DND-41 (cell line): ENCODE data around the gene XYLT1.

Experiments
- ATAC-seq: fragments of 200-7000 bp; cut with Tn5 transposase; 3 replicates; pipeline ENCODE4 v1.9.1; 2021; ENCODE audit warnings: low read depth; ENCODE audit not compliant: insufficient read depth
- DNase-seq: peaks from one replicate; pipeline ENCODE4 v3.0.0-alpha.2; 2020
- H2AFZ ChIP-seq: 2 replicates; pipeline ENCODE4 v1.6.0; 2012; ENCODE audit warnings: low read depth, low read length
- H3K27ac ChIP-seq: 2 replicates; pipeline ENCODE4 v1.5.1; 2012; ENCODE audit warnings: low read length, inconsistent platforms
- H3K27me3 ChIP-seq: fragments of 200-600 bp; sonication (generic); 2 replicates; pipeline ENCODE4 v1.6.0; 2012; ENCODE audit warnings: low read length, mild to moderate bottlenecking, inconsistent platforms; ENCODE audit not compliant: insufficient read depth, poor library complexity
- H3K36me3 ChIP-seq: 2 replicates; pipeline ENCODE4 v1.5.1; 2012; ENCODE audit warnings: low read length, inconsistent platforms; ENCODE audit not compliant: insufficient read depth
- H3K4me1 ChIP-seq: 2 replicates; pipeline ENCODE4 v1.5.1; 2012; ENCODE audit warnings: mild to moderate bottlenecking, low read length; ENCODE audit not compliant: insufficient read depth
- H3K4me2 ChIP-seq: 2 replicates; pipeline ENCODE4 v1.6.0; 2012; ENCODE audit warnings: mild to moderate bottlenecking, moderate library complexity, low read length, inconsistent platforms; ENCODE audit not compliant: insufficient read depth
- H3K4me3 ChIP-seq, 2 experiments: fragments of 200-600 bp in 1 of 2; shearing (Covaris generic) in 1 of 2; 2 replicates each; pipeline ENCODE4 v1.5.1; 2012 to 2016; ENCODE audit warnings: inconsistent platforms in 2 of 2, low read length in 2 of 2, mild to moderate bottlenecking in 2 of 2, low read depth in 1 of 2, moderate library complexity in 1 of 2
- H3K79me2 ChIP-seq: 2 replicates; pipeline ENCODE4 v1.6.0; 2012; ENCODE audit warnings: low read length, inconsistent platforms; ENCODE audit not compliant: insufficient read depth
- H3K9ac ChIP-seq: 2 replicates; pipeline ENCODE4 v1.6.0; 2012; ENCODE audit warnings: low read depth, mild to moderate bottlenecking, inconsistent platforms, low read length, moderate library complexity
- H3K9me3 ChIP-seq: 2 replicates; pipeline ENCODE4 v1.5.1; 2012; ENCODE audit warnings: low read length, moderate library complexity, mild to moderate bottlenecking, inconsistent platforms; ENCODE audit not compliant: insufficient read depth, severe bottlenecking
- H4K20me1 ChIP-seq: 2 replicates; pipeline ENCODE4 v1.6.0; 2012; ENCODE audit warnings: low read length; ENCODE audit not compliant: insufficient read depth
- EZH2 ChIP-seq: IDR thresholded peaks from 3 replicates; pipeline ENCODE4 v1.6.1; 2012; ENCODE audit warnings: borderline replicate concordance, low read depth, mild to moderate bottlenecking, moderate library complexity, low read length, inconsistent platforms; ENCODE audit not compliant: severe bottlenecking
- TF ChIP-seq, protein P1 (sequence below): IDR thresholded peaks from 2 replicates; pipeline ENCODE4 v1.5.1; 2012; ENCODE audit warnings: borderline replicate concordance, low read length, moderate library complexity, mild to moderate bottlenecking; ENCODE audit not compliant: poor library complexity, severe bottlenecking; ENCODE audit errors: extremely low read depth

Gene XYLT1

DNA sequence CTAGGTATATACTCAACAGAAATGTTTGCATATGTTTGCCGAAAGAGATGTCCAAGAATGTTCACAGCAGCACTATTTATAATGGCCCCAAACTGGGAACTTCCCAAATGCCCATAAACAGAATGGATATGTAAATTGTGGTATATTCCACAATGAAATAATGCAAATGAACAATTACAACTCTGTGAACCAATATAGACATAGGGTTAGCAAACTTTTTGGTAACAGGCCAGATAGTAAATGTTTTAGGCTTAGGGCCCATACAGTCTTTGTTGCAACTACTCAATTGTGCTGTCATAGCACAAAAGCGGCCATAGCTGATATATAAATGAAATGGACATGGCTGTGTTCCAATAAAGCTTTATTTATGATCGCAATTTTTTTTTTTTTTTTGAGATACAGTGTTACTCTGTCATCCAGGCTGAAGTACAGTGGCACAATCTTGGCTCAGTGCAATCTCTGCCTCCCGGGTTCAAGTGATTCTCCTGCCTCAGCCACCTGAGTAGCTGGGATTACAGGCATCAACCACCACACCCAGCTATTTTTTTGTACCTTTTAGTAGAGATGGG lies 16.5 kb downstream of the XYLT1 start:
- H3K4me3 ChIP-seq = no peak overlapping the region
- TF ChIP-seq, protein P1, sequence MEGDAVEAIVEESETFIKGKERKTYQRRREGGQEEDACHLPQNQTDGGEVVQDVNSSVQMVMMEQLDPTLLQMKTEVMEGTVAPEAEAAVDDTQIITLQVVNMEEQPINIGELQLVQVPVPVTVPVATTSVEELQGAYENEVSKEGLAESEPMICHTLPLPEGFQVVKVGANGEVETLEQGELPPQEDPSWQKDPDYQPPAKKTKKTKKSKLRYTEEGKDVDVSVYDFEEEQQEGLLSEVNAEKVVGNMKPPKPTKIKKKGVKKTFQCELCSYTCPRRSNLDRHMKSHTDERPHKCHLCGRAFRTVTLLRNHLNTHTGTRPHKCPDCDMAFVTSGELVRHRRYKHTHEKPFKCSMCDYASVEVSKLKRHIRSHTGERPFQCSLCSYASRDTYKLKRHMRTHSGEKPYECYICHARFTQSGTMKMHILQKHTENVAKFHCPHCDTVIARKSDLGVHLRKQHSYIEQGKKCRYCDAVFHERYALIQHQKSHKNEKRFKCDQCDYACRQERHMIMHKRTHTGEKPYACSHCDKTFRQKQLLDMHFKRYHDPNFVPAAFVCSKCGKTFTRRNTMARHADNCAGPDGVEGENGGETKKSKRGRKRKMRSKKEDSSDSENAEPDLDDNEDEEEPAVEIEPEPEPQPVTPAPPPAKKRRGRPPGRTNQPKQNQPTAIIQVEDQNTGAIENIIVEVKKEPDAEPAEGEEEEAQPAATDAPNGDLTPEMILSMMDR = no peak
- no peak for TF ChIP-seq EZH2
- no peak overlapping the region for H3K4me2 ChIP-seq
- no peak overlapping the region for H3K27ac ChIP-seq
- DNase-seq (no peak), ATAC-seq (no peak)
- H3K4me1 ChIP-seq = no peaks in the 10 kb centered on the region
- H2AFZ ChIP-seq = no peak overlapping the region
- H3K9me3 ChIP-seq = no peaks in the 10 kb centered on the region
- no peaks in the 10 kb centered on the region for H3K79me2 ChIP-seq
- H4K20me1 ChIP-seq = 0 out of 2 replicates have a peak, but pooled peaks cover 3% of the 10 kb centered on the region
- no peaks in the 10 kb centered on the region for H3K36me3 ChIP-seq
- no peaks in the 10 kb centered on the region for H3K27me3 ChIP-seq
- H3K9ac ChIP-seq = no peak overlapping the region

DNA sequence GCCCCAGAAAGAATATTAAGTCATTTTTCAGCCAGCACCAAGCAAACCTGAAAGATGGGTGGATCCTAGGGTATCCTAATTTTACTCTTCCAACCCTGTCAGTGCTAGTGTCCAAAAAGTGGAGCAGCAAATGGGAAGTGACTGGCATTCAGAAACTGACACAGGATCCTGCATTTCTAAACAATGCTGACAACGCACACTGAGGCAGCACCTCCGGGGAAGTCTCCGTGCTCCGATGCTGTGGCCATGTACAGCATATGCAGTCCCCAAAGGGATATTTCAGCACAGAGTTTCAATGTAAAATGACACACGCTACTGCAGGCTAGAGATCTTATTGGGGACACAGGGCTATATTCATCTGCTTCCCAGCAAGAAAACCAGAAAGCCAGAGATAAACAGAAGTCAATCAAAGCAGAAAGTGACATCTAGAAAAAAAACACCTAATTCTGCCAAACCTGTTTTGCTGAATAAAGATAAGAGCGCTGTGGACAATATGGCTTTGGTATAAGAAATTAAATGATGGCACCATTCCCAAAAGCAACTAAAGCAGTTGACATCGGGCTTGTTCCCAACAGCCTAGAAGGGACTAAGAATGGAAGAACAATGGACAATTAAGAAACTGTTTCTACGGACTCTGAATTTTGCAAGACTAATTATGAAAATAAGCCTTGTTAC lies 17.3 kb downstream of the XYLT1 start:
- no peak for ATAC-seq
- Histone ChIP-seq H4K20me1 (0 out of 2 replicates have a peak, but pooled peaks cover 4% of the 10 kb centered on the region), H3K27ac (no peak overlapping the region), H3K9me3 (no peaks in the 10 kb centered on the region), H3K4me2 (no peak overlapping the region), H3K4me1 (no peaks in the 10 kb centered on the region), H3K36me3 (no peaks in the 10 kb centered on the region), H3K4me3 (no peak overlapping the region), H3K79me2 (no peaks in the 10 kb centered on the region), H3K27me3 (no peaks in the 10 kb centered on the region), H2AFZ (no peak overlapping the region), H3K9ac (no peak overlapping the region)
- TF ChIP-seq, protein P1 = no peak
- TF ChIP-seq EZH2 = no peak
- no peak for DNase-seq

DNA sequence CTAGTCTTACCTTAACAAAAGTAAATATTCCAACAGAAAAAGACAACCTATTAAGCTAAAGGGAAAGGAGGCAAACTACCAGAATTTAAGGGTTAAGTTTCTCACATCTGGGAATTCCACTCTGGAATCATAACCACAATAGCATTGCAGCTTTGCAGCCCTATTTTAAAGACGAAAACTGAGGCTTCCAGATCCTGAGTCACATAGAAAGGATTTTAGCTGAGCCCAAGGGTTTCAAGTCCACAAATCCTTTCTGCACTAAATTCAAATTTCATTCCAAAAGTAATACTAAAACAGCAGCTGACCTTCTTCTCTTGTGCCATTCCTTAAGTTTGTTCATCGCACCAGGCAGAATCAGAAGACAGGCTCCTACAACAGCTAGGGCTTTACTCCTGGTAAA lies 17.8 kb downstream of the XYLT1 start:
- no peak overlapping the region for H2AFZ ChIP-seq
- H3K27me3 ChIP-seq = no peaks in the 10 kb centered on the region
- H3K9me3 ChIP-seq = no peaks in the 10 kb centered on the region
- H3K27ac ChIP-seq = no peak overlapping the region
- no peak for DNase-seq
- no peaks in the 10 kb centered on the region for H3K79me2 ChIP-seq
- H3K36me3 ChIP-seq = no peaks in the 10 kb centered on the region
- H3K4me1 ChIP-seq = no peaks in the 10 kb centered on the region
- H3K4me3 ChIP-seq = no peak overlapping the region
- H4K20me1 ChIP-seq = 0 out of 2 replicates have a peak, but pooled peaks cover 4% of the 10 kb centered on the region
- no peak overlapping the region for H3K4me2 ChIP-seq
- no peak overlapping the region for H3K9ac ChIP-seq
- TF ChIP-seq, protein P1 = no peak
- TF ChIP-seq EZH2 = no peak
- no peak for ATAC-seq

DNA sequence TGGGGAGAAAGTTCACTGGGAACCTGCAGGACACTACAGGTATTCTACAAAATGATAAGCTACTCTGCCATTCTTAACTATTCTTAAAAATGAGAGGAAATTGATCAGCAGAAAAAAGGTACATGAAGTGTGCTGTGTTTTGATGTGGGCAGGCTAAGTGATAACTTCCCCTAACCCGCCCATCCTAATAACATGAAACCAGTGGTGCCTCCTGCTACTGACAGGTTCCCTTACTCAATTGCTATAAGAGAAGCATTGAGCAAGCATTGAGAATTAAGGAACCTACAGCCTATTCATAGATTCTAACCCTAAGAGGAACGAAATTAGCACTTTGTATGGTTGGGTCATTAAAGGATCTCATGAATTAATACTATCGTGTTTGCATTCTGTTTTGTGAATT lies 18.9 kb downstream of the XYLT1 start:
- Histone ChIP-seq H3K4me3 (no peak overlapping the region), H2AFZ (no peak overlapping the region), H3K27ac (no peak overlapping the region), H3K4me2 (no peak overlapping the region), H3K9ac (no peak overlapping the region), H4K20me1 (0 out of 2 replicates have a peak, but pooled peaks cover 4% of the 10 kb centered on the region), H3K9me3 (no peaks in the 10 kb centered on the region), H3K36me3 (no peaks in the 10 kb centered on the region), H3K27me3 (no peaks in the 10 kb centered on the region), H3K79me2 (no peaks in the 10 kb centered on the region), H3K4me1 (no peaks in the 10 kb centered on the region)
- ATAC-seq (no peak), DNase-seq (no peak)
- TF ChIP-seq, protein P1 = no peak
- no peak for TF ChIP-seq EZH2
